ENCODE data around the gene FUT8.
"Not testable (repeated sequence)": the region's sequence is repeated elsewhere in the genome, so short reads cannot be mapped to it uniquely, and the experiment has no call there.

The FUT8 gene

DNA sequence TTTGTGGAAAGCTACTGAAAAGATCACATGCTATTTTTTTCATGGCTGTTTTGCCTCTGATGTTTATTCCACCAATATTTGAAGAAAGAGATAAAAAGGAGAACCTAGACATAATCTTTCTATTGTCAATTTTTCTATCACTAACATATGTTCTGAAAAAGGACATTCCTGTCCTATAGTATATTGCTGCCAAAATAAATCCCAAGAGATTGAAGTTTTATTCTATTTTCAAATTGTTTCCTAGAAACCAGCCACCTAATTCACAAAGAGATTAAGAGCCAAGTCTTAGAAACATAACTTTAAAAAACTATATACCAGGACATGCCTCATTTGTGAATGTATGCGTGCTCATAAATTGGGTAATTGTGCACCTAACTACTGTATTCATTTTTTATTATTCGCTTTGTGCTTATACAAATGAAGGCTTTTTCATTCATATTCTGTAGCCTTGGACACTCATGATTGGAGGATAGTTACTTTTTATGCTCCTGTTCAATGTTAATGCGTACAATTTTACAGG, 200.7 kb downstream of the FUT8 start:
- DNase-seq (ENCODE audit: low read depth in 1 of 2, low spot score in 1 of 2), result no peak

DNA sequence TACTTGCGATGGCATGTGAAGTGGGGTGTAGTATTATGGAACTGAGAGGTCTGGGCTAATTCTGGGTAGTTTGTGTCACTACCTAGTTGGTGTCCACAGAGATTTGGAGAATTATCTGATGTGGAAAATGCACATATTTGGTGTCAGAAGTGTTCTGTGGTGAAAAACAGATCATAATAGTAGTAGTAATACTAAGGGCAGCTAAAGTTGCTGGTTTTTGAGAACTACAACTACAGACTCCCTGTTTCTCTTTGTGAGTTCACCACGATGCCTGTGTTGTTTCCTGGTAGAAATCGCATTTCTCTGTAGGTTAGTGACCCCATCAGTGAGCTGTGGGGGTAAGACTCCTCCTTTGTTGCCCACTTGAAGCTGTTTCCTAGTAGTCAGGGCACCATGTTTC, 206.5 kb downstream of the FUT8 start:
- DNase-seq (ENCODE audit: low read depth in 1 of 2, low spot score in 1 of 2), result no peak

DNA sequence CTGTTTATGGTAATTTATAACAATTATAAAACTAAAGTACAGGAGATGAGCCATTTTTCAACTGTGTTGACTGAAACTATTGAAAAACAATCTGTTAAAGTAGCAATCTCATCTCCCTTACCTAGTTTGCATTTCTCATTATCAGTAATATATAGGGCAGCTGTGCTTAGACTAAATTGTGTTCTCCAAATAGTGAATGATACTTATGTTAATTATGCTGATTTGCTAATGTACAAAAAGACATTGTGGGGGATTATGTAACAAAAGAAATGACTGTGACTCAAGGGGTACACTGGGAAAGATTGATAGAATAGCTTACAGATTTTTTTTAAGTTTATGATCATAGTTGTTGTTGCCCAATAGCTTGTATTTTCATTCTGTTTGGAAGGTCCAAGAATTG, 207.7 kb downstream of the FUT8 start:
- DNase-seq (ENCODE audit: low read depth in 1 of 2, low spot score in 1 of 2), result no peak

DNA sequence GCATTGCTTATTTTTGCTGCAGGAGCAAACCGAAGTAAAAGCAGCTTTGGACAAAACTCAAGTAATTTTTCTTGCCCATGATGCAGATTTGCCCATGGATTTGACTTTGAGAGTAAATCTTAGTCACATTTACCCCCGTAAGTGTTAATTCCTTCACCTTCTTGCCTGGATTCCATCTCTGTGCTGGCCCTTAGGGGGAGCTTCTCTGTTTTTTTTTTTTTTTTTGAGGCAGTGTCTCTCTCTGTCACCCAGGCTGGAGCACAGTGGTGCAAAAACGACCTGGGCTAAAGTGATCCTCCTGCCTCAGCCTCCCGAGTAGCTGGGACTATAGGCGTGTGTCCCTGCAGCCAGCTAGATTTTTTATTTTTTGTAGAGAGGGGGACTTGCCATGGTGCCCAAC, 210.2 kb downstream of the FUT8 start:
- DNase-seq (ENCODE audit: low read depth in 1 of 2, low spot score in 1 of 2), result no peak

DNA sequence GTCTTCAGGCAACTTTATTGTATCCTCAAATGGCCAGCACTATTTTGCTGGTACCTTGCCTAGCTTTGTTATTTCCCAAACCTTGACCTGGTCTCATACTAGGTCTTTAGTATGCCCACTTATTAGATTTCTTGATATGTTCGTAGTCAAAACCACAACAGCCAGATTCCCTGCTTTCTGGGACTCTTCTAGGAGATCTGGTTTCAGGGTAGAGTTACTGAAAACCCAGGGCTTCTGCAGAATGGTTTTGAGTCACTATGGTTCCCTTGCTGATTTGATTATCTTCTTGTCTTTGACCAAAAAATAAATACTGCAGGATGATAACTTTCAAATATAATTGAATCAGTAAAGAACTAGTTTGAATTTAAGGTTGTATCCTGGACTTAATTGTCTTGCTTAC, 211.2 kb downstream of the FUT8 start:
- no peak for DNase-seq (ENCODE audit: low read depth in 1 of 2, low spot score in 1 of 2)

DNA sequence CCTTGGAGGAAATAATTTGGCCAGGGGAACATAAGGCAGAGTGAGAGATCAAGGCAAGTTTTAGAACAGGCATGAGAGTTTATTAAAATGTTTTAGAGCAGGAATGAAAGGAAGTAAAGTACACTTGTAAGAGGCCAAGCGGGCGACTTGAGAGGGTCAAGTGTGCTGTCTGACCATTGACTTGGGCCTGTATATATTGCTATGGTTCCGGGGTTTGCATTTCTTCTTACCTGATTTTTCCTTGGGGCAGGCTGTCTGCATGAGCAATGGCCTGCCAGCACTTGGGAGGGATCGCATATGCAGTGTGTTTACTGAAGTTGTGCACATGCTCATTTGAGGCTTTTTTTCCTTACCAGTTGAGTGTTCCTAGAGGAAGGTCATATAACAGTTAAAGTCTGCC, 214.8 kb downstream of the FUT8 start:
- DNase-seq (ENCODE audit: low read depth in 1 of 2, low spot score in 1 of 2), result no peak

DNA sequence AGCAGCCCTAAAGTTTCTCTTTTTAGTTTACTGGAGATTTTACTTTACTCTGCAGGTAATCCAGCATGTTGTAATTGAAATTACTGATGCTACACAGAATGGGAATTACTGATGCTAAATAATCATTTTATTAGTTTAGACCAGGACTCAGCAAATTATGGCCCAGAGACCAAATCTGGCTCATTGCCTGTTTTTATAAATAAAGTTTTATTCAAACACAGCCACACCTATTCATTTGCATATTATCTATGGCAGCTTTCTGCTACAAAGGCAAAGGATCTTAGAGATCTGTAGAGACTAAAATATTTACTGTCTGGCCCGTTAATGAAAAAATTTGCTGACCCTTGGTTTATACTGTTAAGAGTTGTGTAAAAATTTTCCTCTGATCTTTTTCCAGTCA, 216.1 kb downstream of the FUT8 start:
- no peak for DNase-seq (ENCODE audit: low read depth in 1 of 2, low spot score in 1 of 2)

DNA sequence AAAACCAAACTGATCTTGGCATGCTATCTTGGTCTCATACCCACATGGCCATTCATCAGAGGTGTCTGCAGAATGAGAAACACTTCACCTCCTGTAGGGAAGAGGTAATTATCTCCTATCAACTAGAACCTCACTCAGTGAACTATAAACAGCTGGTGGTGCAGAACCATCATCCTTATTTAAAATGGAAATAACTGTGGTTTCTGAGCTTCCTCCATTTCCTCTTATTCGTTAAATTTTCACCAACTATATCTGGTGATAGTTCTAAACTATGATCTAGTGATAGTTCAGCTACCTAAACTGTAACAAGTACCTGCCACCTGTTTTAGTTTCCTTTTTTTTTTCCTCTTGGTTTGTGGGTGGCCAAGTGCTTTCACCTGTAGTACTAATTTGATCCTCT, 218.5 kb downstream of the FUT8 start:
- DNase-seq (ENCODE audit: low read depth in 1 of 2, low spot score in 1 of 2), result no peak

DNA sequence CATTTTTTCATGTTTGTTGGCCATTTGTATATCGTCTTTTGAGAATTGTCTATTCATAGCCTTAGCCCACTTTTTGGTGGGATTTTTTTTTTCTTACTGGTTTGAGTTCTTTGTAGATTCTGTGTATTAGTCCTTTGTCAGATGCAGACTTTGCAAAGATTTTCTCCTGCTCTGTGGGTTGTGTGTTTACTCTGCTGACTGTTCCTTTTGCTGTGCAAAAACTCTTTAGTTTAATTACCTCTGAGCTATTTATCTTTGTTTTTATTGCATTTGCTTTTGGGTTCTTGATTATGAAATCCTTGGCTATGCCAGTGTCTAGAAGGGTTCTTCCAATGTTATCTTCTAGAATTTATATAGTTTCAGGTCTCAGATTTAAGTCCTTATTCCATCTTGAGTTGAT, 220.0 kb downstream of the FUT8 start:
- DNase-seq (ENCODE audit: low read depth in 1 of 2, low spot score in 1 of 2), result no peak

DNA sequence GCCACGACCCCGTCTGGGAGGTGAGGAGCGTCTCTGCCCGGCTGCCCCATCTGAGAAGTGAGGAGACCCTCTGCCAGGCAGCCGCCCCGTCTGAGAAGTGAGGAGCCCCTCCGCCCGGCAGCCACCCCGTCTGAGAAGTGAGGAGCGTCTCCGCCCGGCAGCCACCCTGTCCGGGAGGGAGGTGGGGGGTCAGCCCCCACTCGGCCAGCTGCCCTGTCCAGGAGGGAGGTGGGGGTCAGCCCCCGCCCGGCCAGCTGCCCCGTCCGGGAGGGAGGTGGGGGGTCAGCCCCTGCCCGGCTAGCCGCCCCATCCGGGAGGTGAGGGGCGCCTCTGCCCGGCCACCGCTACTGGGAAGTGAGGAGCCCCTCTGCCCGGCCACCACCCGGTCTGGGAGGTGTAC, 221.1 kb downstream of the FUT8 start:
- not testable (repeated sequence) for DNase-seq (ENCODE audit: low read depth in 1 of 2, low spot score in 1 of 2)

DNA sequence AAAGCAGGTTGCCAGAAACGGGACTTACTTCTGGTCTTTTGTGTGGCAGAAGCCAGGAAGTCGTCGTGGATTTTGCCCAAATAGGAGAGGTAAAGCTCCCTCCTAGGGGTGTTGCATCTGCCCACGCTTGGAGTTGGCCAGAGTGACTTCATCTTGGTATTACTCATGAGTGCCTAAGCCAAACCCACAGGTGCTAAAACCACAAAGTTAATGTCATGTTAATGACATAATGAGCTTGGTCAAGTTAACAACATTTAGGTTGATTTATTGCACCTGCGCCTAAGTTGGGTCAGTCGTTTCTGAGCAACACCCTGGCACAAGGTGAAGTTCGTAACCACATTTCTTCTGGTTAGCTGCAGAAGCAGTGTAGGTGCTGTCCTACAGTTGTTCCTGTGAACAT, 225.2 kb downstream of the FUT8 start:
- DNase-seq (ENCODE audit: low read depth in 1 of 2, low spot score in 1 of 2), result no peak

DNA sequence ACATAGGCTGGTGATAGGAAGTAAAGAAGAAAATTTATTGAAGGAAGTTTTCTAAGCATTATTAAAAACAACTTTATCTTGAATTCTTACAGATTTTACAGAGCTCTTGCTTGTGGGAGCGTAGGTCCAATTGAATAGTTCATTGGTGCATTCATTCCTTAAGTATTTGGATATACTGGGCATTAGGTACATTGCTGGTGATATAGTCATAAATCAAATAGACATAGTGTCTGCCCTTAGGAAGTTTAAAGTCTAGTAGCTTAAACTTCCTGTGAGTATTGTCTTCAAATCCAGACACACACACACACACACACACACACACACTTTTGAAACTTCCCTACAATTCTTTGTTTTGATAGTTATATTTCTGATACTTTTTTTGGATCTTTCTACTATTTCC, 226.7 kb downstream of the FUT8 start:
- DNase-seq (ENCODE audit: low read depth in 1 of 2, low spot score in 1 of 2), result no peak

DNA sequence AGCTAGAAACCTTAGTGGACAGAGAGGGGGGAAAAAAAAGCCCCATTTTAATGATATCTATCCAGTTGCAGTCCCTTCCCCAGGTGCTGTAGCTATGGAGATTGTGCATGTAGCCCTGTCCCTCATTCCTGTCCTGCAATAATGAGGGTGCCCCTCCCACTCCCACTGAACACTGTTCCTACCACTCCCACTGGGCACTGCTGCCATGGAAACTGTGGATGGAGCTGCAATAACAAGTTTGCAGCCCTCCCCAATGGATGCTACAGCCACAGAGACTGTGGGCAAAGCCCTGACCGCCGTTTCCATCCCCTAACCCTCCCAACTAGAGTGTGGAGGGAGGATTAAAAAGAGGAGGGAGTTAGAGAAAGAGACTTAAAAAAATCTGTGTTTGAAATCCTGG, 238.3 kb downstream of the FUT8 start:
- DNase-seq (ENCODE audit: low read depth in 1 of 2, low spot score in 1 of 2), result no peak

DNA sequence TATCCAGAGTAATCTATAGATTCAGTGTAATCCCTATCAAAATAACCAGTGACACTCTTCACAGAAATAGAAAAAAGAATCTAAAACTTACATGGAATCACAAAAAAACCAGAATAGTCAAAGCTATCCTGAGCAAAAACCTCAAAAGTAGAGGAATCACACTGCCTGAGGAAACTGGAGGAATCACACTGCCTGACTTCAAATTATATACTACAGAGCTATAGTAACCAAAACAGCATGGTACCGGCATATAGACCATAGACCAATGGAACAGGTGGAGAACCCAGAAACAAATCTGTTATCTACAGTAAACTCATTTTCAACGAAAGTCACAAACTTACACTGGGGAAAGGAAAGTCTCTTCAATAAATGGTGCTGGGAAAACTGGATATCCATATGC, 244.0 kb downstream of the FUT8 start:
- DNase-seq (ENCODE audit: low read depth in 1 of 2, low spot score in 1 of 2), result no peak

DNA sequence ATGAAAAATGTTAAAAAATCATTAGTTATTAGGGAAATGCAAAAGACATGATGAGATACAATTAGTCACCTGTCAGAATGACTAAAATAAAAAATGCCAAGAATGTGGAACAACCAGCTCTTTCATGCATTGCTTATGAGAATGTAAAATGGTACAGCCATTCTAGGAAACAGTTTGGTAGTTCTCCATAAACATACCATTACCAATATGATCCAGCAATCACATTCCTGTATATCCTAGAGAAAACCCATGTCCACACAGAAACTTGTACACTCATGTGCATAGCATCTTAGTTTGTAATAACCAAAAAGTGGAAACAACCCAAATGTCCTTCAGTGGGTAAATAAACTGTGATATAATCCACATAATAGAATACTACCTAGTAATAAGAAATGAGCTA, 245.7 kb downstream of the FUT8 start:
- DNase-seq (ENCODE audit: low read depth in 1 of 2, low spot score in 1 of 2), result no peak

DNA sequence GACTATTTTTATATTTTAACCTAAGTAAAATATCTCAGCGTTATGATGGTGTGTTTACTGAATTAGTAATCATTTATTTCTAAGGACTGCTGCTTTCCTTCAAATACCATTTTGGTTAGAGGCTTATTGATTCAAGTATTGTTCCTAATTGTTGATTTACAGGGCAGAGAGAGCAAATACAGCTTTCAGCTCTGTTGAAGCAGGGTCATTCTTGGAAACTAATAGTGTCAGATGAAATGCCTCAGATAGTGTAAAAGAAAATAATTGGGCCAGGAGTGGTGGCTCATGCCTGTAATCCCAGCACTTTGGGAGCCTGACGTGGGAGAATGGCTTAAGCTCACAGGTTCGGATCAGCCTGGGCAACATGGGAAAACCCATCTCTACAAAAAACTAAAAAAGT, 249.3 kb downstream of the FUT8 start:
- no peak for DNase-seq (ENCODE audit: low read depth in 1 of 2, low spot score in 1 of 2)

DNA sequence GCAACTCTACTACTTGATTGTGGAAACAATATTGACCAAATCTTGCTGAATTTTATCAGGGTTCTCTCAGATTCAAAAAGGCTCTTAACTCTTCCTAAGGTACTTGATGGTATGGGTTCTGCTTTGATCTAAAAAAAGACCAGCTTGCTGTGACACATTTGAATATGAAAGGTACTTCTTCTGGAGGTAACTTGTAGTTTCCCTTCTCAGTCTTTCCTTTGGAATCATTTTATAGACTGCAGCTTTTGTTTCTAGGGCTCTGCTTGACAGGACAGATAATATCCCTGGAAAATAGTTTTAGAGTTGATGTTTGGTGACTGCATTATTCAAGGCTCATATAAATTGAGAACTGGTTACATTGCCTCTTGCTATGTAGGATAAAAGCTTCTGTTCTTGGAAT, 251.9 kb downstream of the FUT8 start:
- no peak for DNase-seq (ENCODE audit: low read depth in 1 of 2, low spot score in 1 of 2)

DNA sequence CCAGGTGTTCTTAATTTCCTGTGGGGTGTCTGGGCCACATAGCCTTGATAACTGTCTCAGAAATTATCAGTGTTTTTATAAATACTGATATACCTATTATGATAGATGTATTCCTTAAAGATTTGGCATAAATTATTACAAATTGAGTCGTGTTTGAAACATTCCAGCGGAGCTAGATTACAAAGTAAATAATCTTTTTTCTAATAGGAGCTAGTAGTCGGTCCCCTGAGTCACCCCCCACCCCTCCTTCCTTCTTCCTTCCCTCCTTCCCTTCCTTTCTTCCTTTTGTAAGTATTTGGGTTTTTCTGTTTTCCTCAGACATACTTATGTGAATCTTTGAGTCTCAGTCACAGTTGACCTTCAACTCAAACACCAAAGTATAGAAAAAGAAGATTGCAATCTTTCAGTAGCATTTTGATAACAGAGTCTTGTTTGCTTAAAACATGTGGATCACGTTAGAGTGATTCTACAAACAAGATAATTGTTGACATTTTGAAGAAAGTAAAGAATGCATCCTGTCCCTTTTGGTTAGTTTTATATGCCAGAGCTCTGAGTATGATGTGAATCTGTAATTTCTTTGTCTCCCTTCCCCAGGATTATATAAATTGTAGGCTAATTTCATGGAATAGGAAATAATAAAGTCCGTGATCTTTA, 264.0 kb downstream of the FUT8 start:
- no peak for DNase-seq (ENCODE audit: low read depth in 1 of 2, low spot score in 1 of 2)

DNA sequence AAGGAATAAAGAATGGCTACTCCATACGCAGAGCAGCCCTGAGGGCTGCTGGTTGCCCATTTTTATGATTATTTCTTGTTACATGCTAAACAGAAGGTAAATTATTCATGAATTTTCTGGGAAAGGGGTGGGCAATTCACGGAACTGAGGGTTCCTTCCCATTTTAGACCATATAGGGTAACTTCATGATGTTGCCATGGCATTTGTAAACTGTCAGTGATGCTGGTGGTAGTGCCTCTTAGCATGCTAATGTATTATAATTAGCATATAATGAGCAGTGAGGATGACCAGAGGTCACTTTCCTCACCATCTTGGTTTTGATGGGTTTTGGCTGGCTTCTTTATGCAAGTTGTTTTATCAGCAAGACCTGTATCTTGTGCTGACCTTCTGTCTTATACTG, 273.0 kb downstream of the FUT8 start:
- no peak for DNase-seq (ENCODE audit: low read depth in 1 of 2, low spot score in 1 of 2)

DNA sequence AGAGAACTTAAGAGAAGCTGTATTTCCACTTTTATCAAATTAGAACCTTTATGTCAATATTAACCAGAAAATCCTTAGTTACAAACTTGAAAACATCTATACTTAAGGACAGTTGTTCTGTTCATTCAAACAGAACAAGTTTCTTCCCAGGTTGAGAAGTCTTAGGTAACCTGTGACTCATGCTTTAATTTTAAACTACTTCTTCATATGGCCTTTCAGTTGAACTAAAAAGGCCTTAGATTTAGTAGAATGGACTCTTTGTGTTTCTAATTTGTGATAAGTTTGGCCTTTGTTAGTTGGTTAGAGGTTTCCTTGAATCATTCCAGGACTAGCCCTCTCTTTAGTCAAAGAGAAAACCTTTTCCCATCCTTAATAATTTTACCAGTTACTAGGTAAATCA, 274.2 kb downstream of the FUT8 start:
- no peak for DNase-seq (ENCODE audit: low read depth in 1 of 2, low spot score in 1 of 2)

DNA sequence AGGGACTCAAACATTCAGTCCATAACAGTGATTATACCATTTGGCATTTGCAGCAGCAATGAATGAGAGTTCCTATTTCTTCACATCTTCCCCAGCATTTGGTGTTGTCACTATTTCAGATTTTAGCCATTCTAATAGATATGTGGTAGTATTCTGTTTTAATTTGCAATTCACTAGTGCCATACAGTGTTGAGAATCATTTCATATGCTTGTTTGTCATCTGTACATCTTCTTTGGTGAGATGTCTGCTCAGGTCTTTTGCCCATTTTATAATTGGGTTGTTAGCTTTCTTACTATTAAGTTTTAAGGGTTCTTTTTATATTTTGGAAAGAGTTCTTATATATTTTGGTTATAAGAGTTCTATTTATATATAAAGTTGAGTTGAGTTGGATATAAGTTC, 276.5 kb downstream of the FUT8 start:
- no peak for DNase-seq (ENCODE audit: low read depth in 1 of 2, low spot score in 1 of 2)

DNA sequence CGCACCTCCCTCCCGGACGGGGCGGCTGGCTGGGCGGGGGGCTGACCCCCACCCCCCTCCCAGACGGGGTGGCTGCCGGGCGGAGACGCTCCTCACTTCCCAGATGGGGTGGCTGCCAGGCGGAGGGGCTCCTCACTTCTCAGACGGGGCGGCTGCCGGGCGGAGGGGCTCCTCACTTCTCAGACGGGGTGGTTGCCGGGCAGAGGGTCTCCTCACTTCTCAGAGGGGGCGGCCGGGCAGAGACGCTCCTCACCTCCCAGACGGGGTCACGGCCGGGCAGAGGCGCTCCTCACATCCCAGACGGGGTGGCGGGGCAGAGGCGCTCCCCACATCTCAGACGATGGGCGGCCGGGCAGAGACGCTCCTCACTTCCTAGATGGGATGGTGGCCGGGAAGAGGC, 280.0 kb downstream of the FUT8 start:
- DNase-seq (ENCODE audit: low read depth in 1 of 2, low spot score in 1 of 2), result not testable (repeated sequence)

DNA sequence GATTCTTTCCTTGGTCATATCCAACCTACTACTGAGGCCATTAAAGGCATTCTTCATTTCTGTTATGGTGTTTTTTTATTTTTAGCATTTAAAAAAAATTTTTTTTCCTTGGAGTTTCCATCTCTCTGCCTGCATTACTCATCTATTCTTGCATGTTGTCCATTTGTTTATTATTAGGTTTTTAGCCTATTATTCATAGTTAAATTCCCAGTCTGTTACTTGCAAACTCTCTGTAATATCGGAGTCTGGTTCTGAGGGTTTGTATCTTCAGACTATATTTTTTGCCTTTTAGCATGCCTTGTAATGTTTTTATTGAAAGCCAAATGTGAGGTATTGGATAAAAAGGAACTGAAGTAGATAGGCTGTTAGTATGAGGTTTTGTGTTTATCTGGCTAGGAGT, 284.3 kb downstream of the FUT8 start:
- DNase-seq (ENCODE audit: low read depth in 1 of 2, low spot score in 1 of 2), result no peak

DNA sequence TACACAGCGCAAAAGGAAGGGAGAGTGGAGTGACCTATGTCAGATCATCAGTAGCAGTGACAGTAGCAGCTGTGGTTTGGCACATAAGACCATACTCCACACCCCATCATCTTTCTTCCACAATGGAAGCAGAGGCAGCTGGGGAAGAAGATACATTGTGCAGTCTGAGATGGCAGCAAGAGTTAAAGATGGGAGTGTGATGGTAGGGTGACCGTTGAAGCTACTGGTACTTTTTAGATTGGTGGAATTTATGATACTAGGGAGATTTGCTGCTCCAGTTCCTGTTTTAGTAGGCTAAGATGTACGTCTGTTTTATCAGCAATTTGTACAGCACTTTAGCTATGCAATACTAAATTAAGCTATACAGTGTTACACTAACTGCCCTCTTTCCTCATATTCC, 291.0 kb downstream of the FUT8 start:
- no peak for DNase-seq (ENCODE audit: low read depth in 1 of 2, low spot score in 1 of 2)

Measured in activated T-helper 1 cell treated with anti-CD3 and anti-CD28 coated beads, Interleukin-2, amount 50 U/mL, for 16 hours (primary cell).